ENCODE measurements around the gene MGARP.
A peak's percentile ranks its signal among the peaks of the same experiment; 100 is the strongest.
"Not testable (repeated sequence)": the region's sequence is repeated elsewhere in the genome, so short reads cannot be mapped to it uniquely, and the experiment has no call there.

The MGARP gene

GRCh38 chr4:139279760-139280620, at the start of gene MGARP:
TSS of gene MGARP (minus strand) at chr4:139280225. CDS start at chr4:139280158, 67 bp downstream.
- DNase-seq (ENCODE audit: extremely low spot score, insufficient read length, low read depth) (no peak), FAIRE-seq (no peak)

GRCh38 chr4:139329665-139330200, 49.7 kb upstream of the MGARP start:
- FAIRE-seq (no peak), DNase-seq (ENCODE audit: extremely low spot score, insufficient read length, low read depth) (no peak)

- DNase-seq (ENCODE audit: extremely low spot score, insufficient read length, low read depth) (no peak), FAIRE-seq (no peak)
Observed at GRCh38 chr4:139324620-139325019, 44.6 kb upstream of the MGARP start.

GRCh38 chr4:139322541-139322940, 42.5 kb upstream of the MGARP start:
- DNase-seq (ENCODE audit: extremely low spot score, insufficient read length, low read depth); FAIRE-seq: not testable (repeated sequence)

- FAIRE-seq; DNase-seq (ENCODE audit: extremely low spot score, insufficient read length, low read depth): not testable (repeated sequence)
Observed at GRCh38 chr4:139322070-139322469, 42.0 kb upstream of the MGARP start.

GRCh38 chr4:139319571-139319970, 39.5 kb upstream of the MGARP start:
- DNase-seq (ENCODE audit: extremely low spot score, insufficient read length, low read depth): no peak
- FAIRE-seq: no peak

- FAIRE-seq (no peak), DNase-seq (ENCODE audit: extremely low spot score, insufficient read length, low read depth) (no peak)
Observed at GRCh38 chr4:139317635-139318034, 37.6 kb upstream of the MGARP start.

- DNase-seq (ENCODE audit: extremely low spot score, insufficient read length, low read depth) (no peak), FAIRE-seq (no peak)
Observed at GRCh38 chr4:139316733-139317132, 36.7 kb upstream of the MGARP start.

GRCh38 chr4:139315221-139315675, 35.2 kb upstream of the MGARP start:
- DNase-seq (ENCODE audit: extremely low spot score, insufficient read length, low read depth) (no peak), FAIRE-seq (peak; percentile 68)

GRCh38 chr4:139314047-139314800, 34.2 kb upstream of the MGARP start:
- no peak for FAIRE-seq
- DNase-seq (ENCODE audit: extremely low spot score, insufficient read length, low read depth): no peak

GRCh38 chr4:139313414-139313813, 33.4 kb upstream of the MGARP start:
- not testable (repeated sequence) for DNase-seq (ENCODE audit: extremely low spot score, insufficient read length, low read depth); FAIRE-seq

GRCh38 chr4:139312552-139313332, 32.7 kb upstream of the MGARP start:
- DNase-seq (ENCODE audit: extremely low spot score, insufficient read length, low read depth): no peak
- peak; percentile 71 for FAIRE-seq

GRCh38 chr4:139311909-139312308, 31.9 kb upstream of the MGARP start:
- FAIRE-seq (no peak), DNase-seq (ENCODE audit: extremely low spot score, insufficient read length, low read depth) (no peak)

- no peak for FAIRE-seq
- no peak for DNase-seq (ENCODE audit: extremely low spot score, insufficient read length, low read depth)
Observed at GRCh38 chr4:139304920-139305319, 24.9 kb upstream of the MGARP start.

- FAIRE-seq: peak; percentile 84
- no peak for DNase-seq (ENCODE audit: extremely low spot score, insufficient read length, low read depth)
Observed at GRCh38 chr4:139301821-139302611, 22.0 kb upstream of the MGARP start, which contains the start of gene NDUFC1. TSS of gene NDUFC1 (minus strand) at chr4:139302477. CDS start at chr4:139295798, 6,679 bp downstream.

- FAIRE-seq: peak; percentile 97
- DNase-seq (ENCODE audit: extremely low spot score, insufficient read length, low read depth): peak; percentile 88
Observed at GRCh38 chr4:139301113-139301820, 21.2 kb upstream of the MGARP start, which contains the start of gene NAA15. TSS of gene NAA15 (plus strand) at chr4:139301505. CDS start at chr4:139301778, 273 bp downstream.

GRCh38 chr4:139300431-139301112, 20.5 kb upstream of the MGARP start:
- FAIRE-seq: no peak
- DNase-seq (ENCODE audit: extremely low spot score, insufficient read length, low read depth): no peak

GRCh38 chr4:139299536-139299935, 19.5 kb upstream of the MGARP start:
- DNase-seq (ENCODE audit: extremely low spot score, insufficient read length, low read depth): no peak
- FAIRE-seq: no peak

All from GM18507 (cell line).